Prostate gland (tissue), 2 donors: ENCODE results near the gene IGF2BP3. TPM values are rescaled to one million over a fixed set of nuclear protein-coding genes. Genes with fewer than 3 reads are reported as not detected.

ENCODE experiments used
- DNase-seq: peaks from one replicate; pipeline ENCODE4 v3.0.0-alpha.2; 2019; ENCODE audit warnings: low spot score
- H3K27ac ChIP-seq, 2 donors: fragments of 200-600 bp; sonication (generic); 2 replicates each; pipeline ENCODE4 v1.5.1; 2017 to 2019
- H3K27me3 ChIP-seq: fragments of 200-600 bp; sonication (generic); replicated peaks from 2 replicates; pipeline ENCODE4 v1.5.1; 2019; ENCODE audit not compliant: insufficient read depth
- H3K36me3 ChIP-seq, 2 donors: fragments of 200-600 bp; sonication (generic); 1 replicate in 1 of 2; 2 replicates in 1 of 2; pipeline versions ENCODE4 v1.5.1 to v1.8.1; 2017 to 2019
- H3K4me1 ChIP-seq: fragments of 200-600 bp; sonication (generic); replicated peaks from 2 replicates; pipeline ENCODE4 v1.5.1; 2019
- H3K4me3 ChIP-seq, 2 donors: fragments of 200-600 bp; sonication (generic); 2 replicates each; pipeline ENCODE4 v1.5.1; 2017 to 2019
- H3K9me3 ChIP-seq: fragments of 200-600 bp; sonication (generic); 2 replicates; pipeline ENCODE4 v1.5.1; 2017
- CTCF ChIP-seq, 4 experiments: fragments of 200-600 bp in 2 of 4; fragments of 450-650 bp in 2 of 4; sonication (generic) in 2 of 4; IDR thresholded peaks; 1 replicate in 3 of 4; 2 replicates in 1 of 4; pipeline ENCODE4 v1.5.1; 2016 to 2019; ENCODE audit warnings: antibody characterized with exemption in 4 of 4, mild to moderate bottlenecking in 2 of 4, moderate library complexity in 2 of 4
- POLR2A ChIP-seq: fragments of 450-650 bp; IDR thresholded peaks from one replicate; pipeline ENCODE4 v1.6.1; 2016; ENCODE audit warnings: antibody characterized with exemption, mild to moderate bottlenecking
- POLR2AphosphoS5 ChIP-seq: sonication (generic); formaldehyde crosslinking; IDR thresholded peaks from one replicate; pipeline ENCODE4 v1.6.1; 2017; ENCODE audit warnings: antibody characterized with exemption
- WGBS: methylation state at CpG from one replicate; pipeline ENCODE4 v1.1.5; 2018; 5-methylcytosine and 5-hydroxymethylcytosine counted together
- intact Hi-C: fragments of 100-400 bp; cut with DNase I; formaldehyde crosslinking; loops from one replicate; pipeline ENCODE4 v1.14.2; 2022
- total RNA-seq, 2 donors: library from RNA; depleted of rRNA; stranded (reverse); fragments of >200 nt; gene quantifications; one replicate each; pipeline ENCODE4 v1.1.0, GENCODE V29; 2016

The IGF2BP3 gene
- total RNA-seq, 2 donors from 2014 or later, result 9.6 TPM; not detected in 1

- no peaks in the 10 kb centered on the region for H3K9me3 ChIP-seq
- no peak overlapping the region for H3K4me3 ChIP-seq
- WGBS, result 69% methylated on average over 3 of the region's 3 CpGs
- intact Hi-C loops, result no loop called here
- no peak overlapping the region for H3K27ac ChIP-seq
- no peaks in the 10 kb centered on the region for H3K36me3 ChIP-seq
- TF ChIP-seq POLR2A (no peak), POLR2AphosphoS5 (no peak), CTCF (IDR thresholded peaks at IDR 0.05) (no peak)
- no peak for DNase-seq
- no peaks in the 10 kb centered on the region for H3K4me1 ChIP-seq
- H3K27me3 ChIP-seq, result no peaks in the 10 kb centered on the region
Observed at GRCh38 chr7:23377134-23377533, 93.2 kb downstream of the IGF2BP3 start.

- Histone ChIP-seq H3K27ac (no peak overlapping the region), H3K9me3 (no peaks in the 10 kb centered on the region), H3K4me3 (no peak overlapping the region), H3K36me3 (no peaks in the 10 kb centered on the region), H3K27me3 (no peaks in the 10 kb centered on the region), H3K4me1 (no peaks in the 10 kb centered on the region)
- no peak for DNase-seq
- WGBS, result 58% methylated on average over 6 of the region's 6 CpGs
- intact Hi-C loops, result no loop called here
- TF ChIP-seq POLR2A (no peak), POLR2AphosphoS5 (no peak), CTCF (IDR thresholded peaks at IDR 0.05) (no peak)
Observed at GRCh38 chr7:23373151-23374004, 96.9 kb downstream of the IGF2BP3 start.

GRCh38 chr7:23372611-23373010 is 97.7 kb downstream of the IGF2BP3 start:
- Histone ChIP-seq H3K4me3 (no peak overlapping the region), H3K4me1 (no peaks in the 10 kb centered on the region), H3K36me3 (no peaks in the 10 kb centered on the region), H3K9me3 (no peaks in the 10 kb centered on the region), H3K27me3 (no peaks in the 10 kb centered on the region), H3K27ac (no peak overlapping the region)
- no peak for DNase-seq
- TF ChIP-seq CTCF (IDR thresholded peaks at IDR 0.05), result no peak
- no peak for TF ChIP-seq POLR2AphosphoS5
- no peak for TF ChIP-seq POLR2A
- intact Hi-C loops, result no loop called here
- 77% methylated on average over 4 of the region's 4 CpGs for WGBS

- no peak overlapping the region for H3K4me3 ChIP-seq
- no peaks in the 10 kb centered on the region for H3K36me3 ChIP-seq
- H3K4me1 ChIP-seq, result no peaks in the 10 kb centered on the region
- H3K27me3 ChIP-seq, result no peaks in the 10 kb centered on the region
- no peak for TF ChIP-seq CTCF (IDR thresholded peaks at IDR 0.05)
- TF ChIP-seq POLR2A, result no peak
- no peak for TF ChIP-seq POLR2AphosphoS5
- DNase-seq, result no peak
- H3K27ac ChIP-seq, result no peak overlapping the region
- 91% methylated on average over 6 of the region's 6 CpGs for WGBS
- no peaks in the 10 kb centered on the region for H3K9me3 ChIP-seq
- intact Hi-C loops, result no loop called here
Observed at GRCh38 chr7:23371654-23372053, 98.6 kb downstream of the IGF2BP3 start.
